SU-DHL-6 (cell line): ENCODE results near the gene SUMO2.

Experiments
- H2AFZ ChIP-seq: fragments of 200-600 bp; sonication (generic); 2 replicates; pipeline ENCODE4 v1.6.1; 2014; ENCODE audit warnings: low read depth, mild to moderate bottlenecking, moderate library complexity, mixed read lengths, antibody characterized with exemption, low read length; ENCODE audit not compliant: severe bottlenecking
- H3F3A ChIP-seq: fragments of 200-600 bp; shearing (Covaris generic); 2 replicates; pipeline ENCODE4 v1.6.0; 2016; ENCODE audit warnings: antibody characterized with exemption, mild to moderate bottlenecking; ENCODE audit not compliant: insufficient read depth
- H3K27ac ChIP-seq: fragments of 200-600 bp; sonication (generic); 2 replicates; pipeline ENCODE4 v1.5.1; 2016; ENCODE audit warnings: low read depth, mild to moderate bottlenecking, low read length, moderate library complexity, mixed read lengths
- H3K27me3 ChIP-seq: fragments of 200-600 bp; sonication (generic), shearing (Covaris generic); 2 replicates; pipeline ENCODE4 v1.6.0; 2014; ENCODE audit warnings: mild to moderate bottlenecking, low read length
- H3K36me3 ChIP-seq: fragments of 200-600 bp; sonication (generic); 2 replicates; pipeline ENCODE4 v1.6.1; 2014; ENCODE audit warnings: mild to moderate bottlenecking, low read length, mixed read lengths
- H3K4me2 ChIP-seq: fragments of 300-600, 200-600 bp; shearing (Covaris generic), sonication (generic); 2 replicates; pipeline ENCODE4 v1.6.0; 2014; ENCODE audit warnings: low read length, low read depth, mild to moderate bottlenecking; ENCODE audit not compliant: poor library complexity, severe bottlenecking
- H3K4me3 ChIP-seq: fragments of 200-600 bp; sonication (generic); 2 replicates; pipeline ENCODE4 v1.5.1; 2014; ENCODE audit warnings: antibody characterized with exemption, low read length, mild to moderate bottlenecking, mixed read lengths; ENCODE audit not compliant: insufficient read depth, poor library complexity, severe bottlenecking
- H3K79me2 ChIP-seq: fragments of 200-600 bp; sonication (generic); 2 replicates; pipeline ENCODE4 v1.6.1; 2014; ENCODE audit warnings: mild to moderate bottlenecking, low read length, moderate library complexity; ENCODE audit not compliant: insufficient read depth
- H3K9ac ChIP-seq: fragments of 200-600 bp; sonication (generic); 2 replicates; pipeline ENCODE4 v1.7.0; 2014; ENCODE audit warnings: mild to moderate bottlenecking, low read length
- H3K9me2 ChIP-seq: fragments of 200-600 bp; sonication (generic); replicated peaks from 2 replicates; pipeline ENCODE4 v1.6.1; 2014; ENCODE audit warnings: low read length; ENCODE audit not compliant: insufficient read depth
- H3K9me3 ChIP-seq: fragments of 200-600 bp; sonication (generic); 2 replicates; pipeline ENCODE4 v1.6.1; 2014; ENCODE audit warnings: low read length, mixed read lengths; ENCODE audit not compliant: insufficient read depth
- H4K20me1 ChIP-seq: fragments of 200-600 bp; sonication (generic); 2 replicates; pipeline ENCODE4 v1.6.1; 2014; ENCODE audit warnings: low read depth, mild to moderate bottlenecking, antibody characterized with exemption, low read length, moderate library complexity, mixed read lengths
- CTCF ChIP-seq: fragments of 200-600 bp; sonication (generic); IDR thresholded peaks from one replicate; pipeline ENCODE4 v1.5.1; 2017; ENCODE audit warnings: antibody characterized with exemption, mild to moderate bottlenecking, low read length, moderate library complexity; ENCODE audit not compliant: insufficient read depth, poor library complexity, severe bottlenecking
- EZH2phosphoT487 ChIP-seq: fragments of 200-600 bp; sonication (generic), shearing (Covaris generic); conservative IDR thresholded peaks from 2 replicates; pipeline ENCODE4 v1.6.1; 2018; ENCODE audit warnings: mild to moderate bottlenecking, antibody characterized with exemption, low read length, moderate library complexity, mixed read lengths

SUMO2 gene

DNA sequence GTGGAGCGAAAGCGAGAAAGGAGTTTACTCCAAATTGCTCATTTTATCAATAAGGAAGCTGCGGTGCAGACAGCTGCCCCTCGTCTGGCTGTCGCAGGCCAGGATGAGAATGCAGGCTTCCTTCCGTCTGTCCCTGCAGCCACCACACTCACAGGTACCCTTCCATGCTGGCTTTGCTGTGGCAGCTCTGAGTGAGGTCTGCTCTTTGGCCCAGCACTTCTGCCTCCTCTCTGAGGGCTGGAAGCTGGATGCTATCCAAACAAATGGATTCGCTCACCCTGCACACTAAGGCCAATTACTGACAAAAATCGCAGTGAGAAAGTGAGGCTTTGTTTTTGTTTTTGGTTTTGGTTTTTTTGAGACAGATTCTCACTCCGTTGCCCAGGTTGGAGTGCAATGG lies 66.0 kb downstream of the SUMO2 start:
- H3K4me3 ChIP-seq, result no peak overlapping the region
- no peaks in the 10 kb centered on the region for H3K9me3 ChIP-seq
- H4K20me1 ChIP-seq, result no peaks in the 10 kb centered on the region
- no peak for TF ChIP-seq CTCF
- TF ChIP-seq EZH2phosphoT487, result no peak
- H3K4me2 ChIP-seq, result no peak overlapping the region
- no peak overlapping the region for H3K9ac ChIP-seq
- no peaks in the 10 kb centered on the region for H3K27me3 ChIP-seq
- H3K27ac ChIP-seq, result no peak overlapping the region
- no peak overlapping the region for H2AFZ ChIP-seq
- H3K9me2 ChIP-seq, result no peaks in the 10 kb centered on the region
- H3K36me3 ChIP-seq, result no peaks in the 10 kb centered on the region
- H3K79me2 ChIP-seq, result 0 out of 2 replicates have a peak, but pooled peaks cover 3% of the 10 kb centered on the region
- H3F3A ChIP-seq, result peaks cover 3% of the 10 kb centered on the region; the same call in 1 of the 2 replicates
